Lower leg skin (tissue), 4 donors: Measurements from ENCODE around the gene NPR2. TPM values are rescaled to one million over a fixed set of nuclear protein-coding genes. Genes with fewer than 3 reads are reported as not detected.

Experiments
- DNase-seq, 2 donors: peaks; one replicate each; pipeline ENCODE4 v3.0.0-alpha.2; 2019; ENCODE audit warnings: low spot score in 2 of 2
- H3K4me3 ChIP-seq: fragments of 200-600 bp; sonication (generic); 2 replicates; pipeline ENCODE4 v1.5.1; 2017; ENCODE audit warnings: mild to moderate bottlenecking, low read depth; ENCODE audit not compliant: poor library complexity, severe bottlenecking
- CTCF ChIP-seq, 3 donors: fragments of 450-650 bp; IDR thresholded peaks; one replicate each; pipeline ENCODE4 v1.5.1; 2016; ENCODE audit warnings: antibody characterized with exemption in 3 of 3, mild to moderate bottlenecking in 3 of 3, moderate library complexity in 2 of 3
- POLR2A ChIP-seq, 2 donors: fragments of 450-650 bp; IDR thresholded peaks; one replicate each; pipeline ENCODE4 v1.6.1; 2016 to 2017; ENCODE audit warnings: antibody characterized with exemption in 2 of 2, mild to moderate bottlenecking in 1 of 2, moderate library complexity in 1 of 2
- WGBS, 2 donors: methylation state at CpG; one replicate each; pipeline ENCODE4 v1.1.5; 2018; 5-methylcytosine and 5-hydroxymethylcytosine counted together
- intact Hi-C: fragments of 100-400 bp; cut with DNase I; formaldehyde crosslinking; loops from one replicate; pipeline ENCODE4 v1.15.0; 2023; ENCODE audit warnings: low total_unique reads
- total RNA-seq, 4 donors: library from RNA; depleted of rRNA; stranded (reverse); fragments of >200 nt; gene quantifications; one replicate each; pipeline ENCODE4 v1.1.0, GENCODE V29; 2016

Gene NPR2
- total RNA-seq, result 10 to 100 TPM; 12.2 to 20.4 (median 18.8) TPM

GRCh38 chr9:35791297-35791921 is at the start of gene NPR2:
TSS of gene NPR2 (plus strand) at chr9:35791591. CDS start at chr9:35792409, 818 bp downstream.
- no peak within 1 kb of the TSS for H3K4me3 ChIP-seq
- DNase-seq, result peak in 1 of 2 donors; percentile 88
- 4 to 21% methylated on average over 26 to 56 of the region's 64 CpGs for WGBS, 2 donors
- TF ChIP-seq POLR2A (IDR thresholded peaks at IDR 0.05) (no peak), CTCF (IDR thresholded peaks at IDR 0.05) (no peak)
- intact Hi-C loops, result loop anchor here (5.0 kb wide), 2 partner anchors 91 to 156 kb away; no protein-coding TSS in a partner anchor

GRCh38 chr9:35741740-35742139 is 49.7 kb upstream of the NPR2 start:
- TF ChIP-seq CTCF (IDR thresholded peaks at IDR 0.05), result no peak
- no peak for TF ChIP-seq POLR2A (IDR thresholded peaks at IDR 0.05)
- no peak overlapping the region for H3K4me3 ChIP-seq
- 92 to 93% methylated on average over 7 of the region's 7 CpGs for WGBS, 2 donors
- intact Hi-C loops, result no loop called here
- DNase-seq, result no peak

GRCh38 chr9:35743452-35743851 is 47.9 kb upstream of the NPR2 start:
- intact Hi-C loops, result no loop called here
- DNase-seq, result no peak
- TF ChIP-seq CTCF (IDR thresholded peaks at IDR 0.05), result no peak
- TF ChIP-seq POLR2A (IDR thresholded peaks at IDR 0.05), result no peak
- H3K4me3 ChIP-seq, result no peak overlapping the region
- 55 to 61% methylated on average over 2 of the region's 2 CpGs for WGBS, 2 donors

GRCh38 chr9:35743880-35744518 is 47.4 kb upstream of the NPR2 start:
- DNase-seq, result peak in 1 of 2 donors; percentile 71
- no peak overlapping the region for H3K4me3 ChIP-seq
- WGBS, 2 donors, result 86 to 92% methylated on average over 8 of the region's 8 CpGs
- intact Hi-C loops, result no loop called here
- TF ChIP-seq POLR2A (IDR thresholded peaks at IDR 0.05), result no peak
- no peak for TF ChIP-seq CTCF (IDR thresholded peaks at IDR 0.05)

- no peak overlapping the region for H3K4me3 ChIP-seq
- TF ChIP-seq POLR2A (IDR thresholded peaks at IDR 0.05), result no peak
- no peak for TF ChIP-seq CTCF (IDR thresholded peaks at IDR 0.05)
- intact Hi-C loops, result no loop called here
- WGBS, 2 donors, result 47 to 62% methylated on average over 1 of the region's 1 CpG
- DNase-seq, result no peak
Observed at GRCh38 chr9:35745569-35745968, 45.8 kb upstream of the NPR2 start.
